Peyer's patch (tissue), 4 donors: Measurements from ENCODE around the gene SCRN1. TPM values are rescaled to one million over a fixed set of nuclear protein-coding genes. Genes with fewer than 3 reads are reported as not detected.
A peak's percentile ranks its signal among the peaks of the same experiment; 100 is the strongest.

Source experiments
- DNase-seq, 3 donors: peaks; one replicate each; pipeline ENCODE4 v3.0.0-alpha.2; 2017 to 2019
- H3K27ac ChIP-seq, 4 donors: fragments of 200-600 bp; sonication (generic); one replicate each; pipeline ENCODE4 v1.5.1; 2016 to 2019
- H3K27me3 ChIP-seq, 2 donors: fragments of 200-600 bp; sonication (generic); one replicate each; pipeline ENCODE4 v1.5.1; 2019
- H3K36me3 ChIP-seq, 3 donors: fragments of 200-600 bp; sonication (generic); one replicate each; pipeline ENCODE4 v1.5.1; 2016 to 2019
- H3K4me1 ChIP-seq, 4 donors: fragments of 200-600 bp; sonication (generic); one replicate each; pipeline ENCODE4 v1.5.1; 2016 to 2019
- H3K4me3 ChIP-seq, 4 donors: fragments of 200-600 bp; sonication (generic); 1 replicate in 3 of 4; 2 replicates in 1 of 4; pipeline ENCODE4 v1.5.1; 2016 to 2019; ENCODE audit warnings: mild to moderate bottlenecking in 1 of 4
- H3K9me3 ChIP-seq, 4 donors: fragments of 200-600 bp; sonication (generic); one replicate each; pipeline ENCODE4 v1.5.1; 2016 to 2019; ENCODE audit warnings: mild to moderate bottlenecking in 1 of 4
- CTCF ChIP-seq, 6 experiments: fragments of 450-650 bp in 4 of 6; fragments of 200-600 bp in 2 of 6; sonication (generic) in 1 of 6; IDR thresholded peaks; one replicate each; pipeline ENCODE4 v1.5.1; 2017 to 2019; ENCODE audit warnings: antibody characterized with exemption in 6 of 6, mild to moderate bottlenecking in 3 of 6, moderate library complexity in 1 of 6
- POLR2A ChIP-seq, 2 donors: fragments of 450-650 bp; IDR thresholded peaks; one replicate each; pipeline ENCODE4 v1.5.1; 2017; ENCODE audit warnings: antibody characterized with exemption in 2 of 2, mild to moderate bottlenecking in 2 of 2, moderate library complexity in 2 of 2
- total RNA-seq, 4 donors: library from RNA; depleted of rRNA; stranded (reverse); fragments of >200 nt; gene quantifications; one replicate each; pipeline ENCODE4 v1.1.0, GENCODE V29; 2016

SCRN1 gene
- total RNA-seq, 4 donors from 2014 or later, result 3.7 to 34.7 (median 7.4) TPM

- TF ChIP-seq POLR2A (IDR thresholded peaks at IDR 0.05) (no peak), CTCF (IDR thresholded peaks at IDR 0.05) (no peak)
- H3K4me1 ChIP-seq, result no peaks in the 10 kb centered on the region
- H3K27ac ChIP-seq, result no peak overlapping the region
- H3K36me3 ChIP-seq, result no peaks in the 10 kb centered on the region
- no peak overlapping the region for H3K4me3 ChIP-seq
- H3K9me3 ChIP-seq, result no peaks in the 10 kb centered on the region
- H3K27me3 ChIP-seq, result no peaks in the 10 kb centered on the region
- DNase-seq, result no peak
Observed at GRCh38 chr7:29882481-29882880, 107.1 kb downstream of the SCRN1 start.

- H3K27ac ChIP-seq, result no peak overlapping the region
- H3K4me3 ChIP-seq, result no peak overlapping the region
- no peaks in the 10 kb centered on the region for H3K9me3 ChIP-seq
- no peaks in the 10 kb centered on the region for H3K27me3 ChIP-seq
- DNase-seq, result no peak
- H3K36me3 ChIP-seq, result no peaks in the 10 kb centered on the region
- H3K4me1 ChIP-seq, result no peaks in the 10 kb centered on the region
- TF ChIP-seq POLR2A (IDR thresholded peaks at IDR 0.05) (no peak), CTCF (IDR thresholded peaks at IDR 0.05) (no peak)
Observed at GRCh38 chr7:29881724-29882123, 107.9 kb downstream of the SCRN1 start.

- DNase-seq, result no peak
- no peak for TF ChIP-seq CTCF (IDR thresholded peaks at IDR 0.05)
- TF ChIP-seq POLR2A (IDR thresholded peaks at IDR 0.05), result no peak
- H3K4me1 ChIP-seq, result no peaks in the 10 kb centered on the region
- H3K9me3 ChIP-seq, result no peaks in the 10 kb centered on the region
- H3K27me3 ChIP-seq, result no peaks in the 10 kb centered on the region
- H3K27ac ChIP-seq, result no peak overlapping the region
- H3K36me3 ChIP-seq, result no peaks in the 10 kb centered on the region
- H3K4me3 ChIP-seq, result no peak overlapping the region
Observed at GRCh38 chr7:29879609-29880008, 110.0 kb downstream of the SCRN1 start.

- Histone ChIP-seq H3K36me3 (no peaks in the 10 kb centered on the region), H3K9me3 (no peaks in the 10 kb centered on the region), H3K4me3 (no peak overlapping the region), H3K27ac (no peak overlapping the region), H3K27me3 (no peaks in the 10 kb centered on the region), H3K4me1 (no peaks in the 10 kb centered on the region)
- TF ChIP-seq CTCF (IDR thresholded peaks at IDR 0.05), result peak; percentile 30 to 82 (median 53)
- no peak for TF ChIP-seq POLR2A (IDR thresholded peaks at IDR 0.05)
- DNase-seq, result peak in 2 of 3 donors; percentile 22 to 65
Observed at GRCh38 chr7:29878081-29878688, 111.4 kb downstream of the SCRN1 start.

- no peak overlapping the region for H3K27ac ChIP-seq
- no peak for DNase-seq
- no peak for TF ChIP-seq CTCF (IDR thresholded peaks at IDR 0.05)
- no peak for TF ChIP-seq POLR2A (IDR thresholded peaks at IDR 0.05)
Observed at GRCh38 chr7:29877196-29877595, 112.4 kb downstream of the SCRN1 start.

GRCh38 chr7:29875741-29876140 is 113.9 kb downstream of the SCRN1 start:
- no peak for DNase-seq
- Histone ChIP-seq H3K4me3 (no peak overlapping the region), H3K9me3 (no peaks in the 10 kb centered on the region), H3K36me3 (no peaks in the 10 kb centered on the region), H3K27me3 (no peaks in the 10 kb centered on the region), H3K4me1 (no peaks in the 10 kb centered on the region), H3K27ac (no peak overlapping the region)
- TF ChIP-seq CTCF (IDR thresholded peaks at IDR 0.05), result no peak
- no peak for TF ChIP-seq POLR2A (IDR thresholded peaks at IDR 0.05)

More at GRCh38 chr7:29877196-29877595, 112.4 kb downstream of the SCRN1 start:
- Histone ChIP-seq H3K4me1 (no peaks in the 10 kb centered on the region), H3K27me3 (no peaks in the 10 kb centered on the region), H3K36me3 (no peaks in the 10 kb centered on the region), H3K9me3 (no peaks in the 10 kb centered on the region), H3K4me3 (no peak overlapping the region)
